ENCODE results near the gene EFEMP1. TPM values are rescaled to one million over a fixed set of nuclear protein-coding genes. Genes with fewer than 3 reads are reported as not detected.

The EFEMP1 gene
- polyA plus RNA-seq, 1 of the 3 experiments (the other 2 are of a cell fraction), result 1,015 TPM

- TF ChIP-seq GABPA (IDR thresholded peaks at IDR 0.05; ENCODE audit: low read depth) (no peak), TEAD4 (IDR thresholded peaks at IDR 0.05; ENCODE audit: borderline replicate concordance, insufficient read depth) (no peak), CHD2 (IDR thresholded peaks at IDR 0.05; ENCODE audit: low read length, partially characterized antibody) (no peak), EP300 (IDR thresholded peaks at IDR 0.05; ENCODE audit: borderline replicate concordance in 1 of 2, low read depth in 1 of 2, low read length in 1 of 2) (no peak), TCF12 (IDR thresholded peaks at IDR 0.05) (no peak), EZH2phosphoT487 (IDR thresholded peaks at IDR 0.05; ENCODE audit: borderline replicate concordance, low read depth) (no peak), CTCF (IDR thresholded peaks at IDR 0.05) (no peak), YY1 (IDR thresholded peaks at IDR 0.05; ENCODE audit: low read depth) (no peak), RAD21 (IDR thresholded peaks at IDR 0.05; ENCODE audit: low read length) (no peak)
Measured at GRCh38 chr2:55948176-55948923, 24.8 kb upstream of the EFEMP1 start (continued).

GRCh38 chr2:55947752-55948151 is 24.2 kb upstream of the EFEMP1 start:
- 0 out of 2 replicates have a peak overlapping the region, but pooled peaks have one; percentile 34 for H2AFZ ChIP-seq (ENCODE audit: low read depth)
- ChIA-PET POLR2A (no interaction called here), CTCF (interaction anchor here (1.2 to 2.3 kb wide), 2 partner anchors 14 to 16 kb away, joined by 6 to 10 read pairs; no protein-coding TSS in a partner anchor)
- H3F3A ChIP-seq (replicated peaks; ENCODE audit: insufficient read depth), result no peaks in the 10 kb centered on the region
- no peaks in the 10 kb centered on the region for H4K20me1 ChIP-seq (ENCODE audit: insufficient read depth)
- no peak overlapping the region for H3K27ac ChIP-seq (ENCODE audit: low read depth in 2 of 2, low read length in 1 of 2)
- no peaks in the 10 kb centered on the region for H3K9me2 ChIP-seq
- H3K27me3 ChIP-seq (ENCODE audit: insufficient read depth), result no peaks in the 10 kb centered on the region
- no peaks in the 10 kb centered on the region for H3K79me2 ChIP-seq (ENCODE audit: insufficient read depth)
- 57% methylated on average over 4 of the region's 4 CpGs for WGBS (ENCODE audit: low lambda C conversion rate)
- no peaks in the 10 kb centered on the region for H3K4me1 ChIP-seq (ENCODE audit: control insufficient read depth in 1 of 2, insufficient read depth in 2 of 2, low read depth in 1 of 2, low read length in 1 of 2)
- no peak overlapping the region for H3K4me2 ChIP-seq
- no peak overlapping the region for H3K4me3 ChIP-seq (ENCODE audit: low read depth in 2 of 2, low read length in 1 of 2)
- peaks cover 0 to 3% of the 10 kb centered on the region in 2 experiments for H3K36me3 ChIP-seq (replicated peaks in 1 of 2; ENCODE audit: control insufficient read depth in 1 of 2, insufficient read depth in 2 of 2, low read length in 1 of 2)
- no peak for DNase-seq
- no peak overlapping the region for H3K9ac ChIP-seq
- H3K9me3 ChIP-seq, result peaks cover 2% of the 10 kb centered on the region; the same call in 1 of the 2 replicates
- TF ChIP-seq CTCF (IDR thresholded peaks at IDR 0.05), result no peak
- TF ChIP-seq TCF12 (IDR thresholded peaks at IDR 0.05), result no peak
- TF ChIP-seq, protein P1, sequence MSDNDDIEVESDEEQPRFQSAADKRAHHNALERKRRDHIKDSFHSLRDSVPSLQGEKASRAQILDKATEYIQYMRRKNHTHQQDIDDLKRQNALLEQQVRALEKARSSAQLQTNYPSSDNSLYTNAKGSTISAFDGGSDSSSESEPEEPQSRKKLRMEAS (IDR thresholded peaks at IDR 0.05; ENCODE audit: low read depth), result no peak
- no peak for TF ChIP-seq RCOR1 (IDR thresholded peaks at IDR 0.05; ENCODE audit: low read length)
- TF ChIP-seq, protein P2, sequence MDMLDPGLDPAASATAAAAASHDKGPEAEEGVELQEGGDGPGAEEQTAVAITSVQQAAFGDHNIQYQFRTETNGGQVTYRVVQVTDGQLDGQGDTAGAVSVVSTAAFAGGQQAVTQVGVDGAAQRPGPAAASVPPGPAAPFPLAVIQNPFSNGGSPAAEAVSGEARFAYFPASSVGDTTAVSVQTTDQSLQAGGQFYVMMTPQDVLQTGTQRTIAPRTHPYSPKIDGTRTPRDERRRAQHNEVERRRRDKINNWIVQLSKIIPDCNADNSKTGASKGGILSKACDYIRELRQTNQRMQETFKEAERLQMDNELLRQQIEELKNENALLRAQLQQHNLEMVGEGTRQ (IDR thresholded peaks at IDR 0.05; ENCODE audit: borderline replicate concordance, low read depth, low read length), result no peak
- TF ChIP-seq SIN3A (IDR thresholded peaks at IDR 0.05; ENCODE audit: borderline replicate concordance, low read depth, low read length), result no peak
- no peak for TF ChIP-seq ELF1 (IDR thresholded peaks at IDR 0.05)
- TF ChIP-seq FOXM1 (IDR thresholded peaks at IDR 0.05; ENCODE audit: low read depth), result no peak
- TF ChIP-seq RXRA (IDR thresholded peaks at IDR 0.05; ENCODE audit: borderline replicate concordance, low read depth), result no peak
- TF ChIP-seq EP300 (IDR thresholded peaks at IDR 0.05; ENCODE audit: borderline replicate concordance in 1 of 2, low read depth in 1 of 2, low read length in 1 of 2), result no peak
- no peak for TF ChIP-seq POLR2AphosphoS5 (IDR thresholded peaks at IDR 0.05; ENCODE audit: low read depth, low read length)
- no peak for TF ChIP-seq ZBTB33 (IDR thresholded peaks at IDR 0.05; ENCODE audit: borderline replicate concordance, low read depth)
- no peak for TF ChIP-seq NFIC (IDR thresholded peaks at IDR 0.05; ENCODE audit: borderline replicate concordance)

Data from SK-N-SH (cell line).